ENCODE measurements around the gene DKKL1. TPM values are rescaled to one million over a fixed set of nuclear protein-coding genes. Genes with fewer than 3 reads are reported as not detected.

DKKL1 gene
- total RNA-seq, 1 experiment from 2014 or later: 2.4 TPM

DNA sequence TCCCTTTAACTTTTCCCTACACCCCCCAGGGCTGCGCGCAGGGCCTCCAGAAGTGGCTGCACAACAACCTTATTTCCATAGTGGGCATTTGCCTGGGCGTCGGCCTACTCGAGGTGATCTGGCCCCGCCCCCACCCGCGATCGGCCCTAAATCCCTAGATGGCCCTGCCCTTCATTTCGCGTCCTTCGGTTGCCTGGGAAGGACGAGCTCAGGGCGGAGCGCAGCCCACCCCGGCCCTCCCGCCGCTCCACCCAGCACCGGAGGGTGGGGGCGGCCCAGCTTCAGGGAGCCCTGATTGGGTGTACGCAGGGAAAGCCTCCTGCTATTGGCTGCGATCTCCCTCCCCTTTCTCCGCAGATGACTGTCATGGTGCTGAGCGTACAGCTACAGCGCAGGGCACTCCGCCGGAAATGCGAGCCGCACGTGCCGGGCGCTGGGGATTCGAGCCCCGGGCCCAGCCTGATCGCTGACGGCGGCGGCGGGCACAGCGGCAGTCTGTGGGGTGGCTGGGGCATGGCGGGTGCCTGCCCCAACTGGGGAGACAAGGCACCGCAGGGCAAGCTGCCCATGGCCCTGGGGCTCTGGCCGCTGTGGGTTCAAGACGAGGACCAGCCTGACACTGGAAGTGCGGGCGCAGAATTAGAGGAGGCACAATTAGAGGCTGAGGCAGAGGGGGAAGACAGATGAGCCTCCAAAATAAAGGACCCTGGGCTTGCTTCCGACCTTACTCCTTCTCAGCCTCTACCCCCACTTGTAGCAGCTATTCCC is 24.2 kb upstream of the DKKL1 start (continued):
- TF ChIP-seq, protein P1, sequence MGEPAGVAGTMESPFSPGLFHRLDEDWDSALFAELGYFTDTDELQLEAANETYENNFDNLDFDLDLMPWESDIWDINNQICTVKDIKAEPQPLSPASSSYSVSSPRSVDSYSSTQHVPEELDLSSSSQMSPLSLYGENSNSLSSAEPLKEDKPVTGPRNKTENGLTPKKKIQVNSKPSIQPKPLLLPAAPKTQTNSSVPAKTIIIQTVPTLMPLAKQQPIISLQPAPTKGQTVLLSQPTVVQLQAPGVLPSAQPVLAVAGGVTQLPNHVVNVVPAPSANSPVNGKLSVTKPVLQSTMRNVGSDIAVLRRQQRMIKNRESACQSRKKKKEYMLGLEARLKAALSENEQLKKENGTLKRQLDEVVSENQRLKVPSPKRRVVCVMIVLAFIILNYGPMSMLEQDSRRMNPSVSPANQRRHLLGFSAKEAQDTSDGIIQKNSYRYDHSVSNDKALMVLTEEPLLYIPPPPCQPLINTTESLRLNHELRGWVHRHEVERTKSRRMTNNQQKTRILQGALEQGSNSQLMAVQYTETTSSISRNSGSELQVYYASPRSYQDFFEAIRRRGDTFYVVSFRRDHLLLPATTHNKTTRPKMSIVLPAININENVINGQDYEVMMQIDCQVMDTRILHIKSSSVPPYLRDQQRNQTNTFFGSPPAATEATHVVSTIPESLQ (CRISPR knock-in tag; IDR thresholded peaks at IDR 0.05): 0 out of 2 replicates have a peak, but pooled peaks have one; percentile 32
- TF ChIP-seq ZNF416 (CRISPR knock-in tag; IDR thresholded peaks at IDR 0.05): peak; percentile 23; the same call in 1 of the 2 replicates
- TF ChIP-seq OVOL2 (CRISPR knock-in tag; IDR thresholded peaks at IDR 0.05; ENCODE audit: borderline replicate concordance): no peak
- TF ChIP-seq, protein P2, sequence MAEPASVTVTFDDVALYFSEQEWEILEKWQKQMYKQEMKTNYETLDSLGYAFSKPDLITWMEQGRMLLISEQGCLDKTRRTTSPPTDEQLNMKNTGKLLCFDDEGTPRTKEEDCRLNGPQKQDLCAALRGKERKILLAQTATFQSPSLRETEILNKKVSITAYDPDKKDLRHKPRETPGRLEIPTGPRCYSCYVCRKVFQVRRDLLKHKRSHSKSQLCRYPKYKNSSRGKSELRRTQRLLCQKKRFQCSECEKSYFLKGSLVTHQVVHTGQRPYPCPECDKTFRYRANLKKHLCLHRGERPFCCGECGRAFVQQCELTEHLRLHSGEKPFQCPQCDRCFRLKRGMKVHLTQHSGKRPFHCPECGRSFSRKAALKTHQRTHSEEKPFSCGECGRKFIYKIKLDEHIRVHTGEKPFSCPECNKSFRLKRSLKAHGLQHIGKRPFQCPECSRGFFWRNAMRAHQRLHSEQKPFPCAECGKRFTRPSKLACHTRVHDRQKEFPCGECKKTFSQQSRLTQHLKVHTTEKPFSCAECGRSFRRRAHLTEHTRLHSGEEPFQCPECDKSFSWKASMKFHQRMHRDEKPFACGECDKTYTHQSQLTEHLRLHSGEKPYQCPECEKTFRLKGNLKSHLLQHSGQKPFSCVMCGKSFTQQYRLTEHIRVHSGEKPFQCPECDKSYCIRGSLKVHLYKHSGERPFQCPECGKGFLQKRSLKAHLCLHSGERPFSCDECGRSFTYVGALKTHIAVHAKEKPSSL (CRISPR knock-in tag; conservative IDR thresholded peaks at IDR 0.05): no peak
- TF ChIP-seq, protein P3, sequence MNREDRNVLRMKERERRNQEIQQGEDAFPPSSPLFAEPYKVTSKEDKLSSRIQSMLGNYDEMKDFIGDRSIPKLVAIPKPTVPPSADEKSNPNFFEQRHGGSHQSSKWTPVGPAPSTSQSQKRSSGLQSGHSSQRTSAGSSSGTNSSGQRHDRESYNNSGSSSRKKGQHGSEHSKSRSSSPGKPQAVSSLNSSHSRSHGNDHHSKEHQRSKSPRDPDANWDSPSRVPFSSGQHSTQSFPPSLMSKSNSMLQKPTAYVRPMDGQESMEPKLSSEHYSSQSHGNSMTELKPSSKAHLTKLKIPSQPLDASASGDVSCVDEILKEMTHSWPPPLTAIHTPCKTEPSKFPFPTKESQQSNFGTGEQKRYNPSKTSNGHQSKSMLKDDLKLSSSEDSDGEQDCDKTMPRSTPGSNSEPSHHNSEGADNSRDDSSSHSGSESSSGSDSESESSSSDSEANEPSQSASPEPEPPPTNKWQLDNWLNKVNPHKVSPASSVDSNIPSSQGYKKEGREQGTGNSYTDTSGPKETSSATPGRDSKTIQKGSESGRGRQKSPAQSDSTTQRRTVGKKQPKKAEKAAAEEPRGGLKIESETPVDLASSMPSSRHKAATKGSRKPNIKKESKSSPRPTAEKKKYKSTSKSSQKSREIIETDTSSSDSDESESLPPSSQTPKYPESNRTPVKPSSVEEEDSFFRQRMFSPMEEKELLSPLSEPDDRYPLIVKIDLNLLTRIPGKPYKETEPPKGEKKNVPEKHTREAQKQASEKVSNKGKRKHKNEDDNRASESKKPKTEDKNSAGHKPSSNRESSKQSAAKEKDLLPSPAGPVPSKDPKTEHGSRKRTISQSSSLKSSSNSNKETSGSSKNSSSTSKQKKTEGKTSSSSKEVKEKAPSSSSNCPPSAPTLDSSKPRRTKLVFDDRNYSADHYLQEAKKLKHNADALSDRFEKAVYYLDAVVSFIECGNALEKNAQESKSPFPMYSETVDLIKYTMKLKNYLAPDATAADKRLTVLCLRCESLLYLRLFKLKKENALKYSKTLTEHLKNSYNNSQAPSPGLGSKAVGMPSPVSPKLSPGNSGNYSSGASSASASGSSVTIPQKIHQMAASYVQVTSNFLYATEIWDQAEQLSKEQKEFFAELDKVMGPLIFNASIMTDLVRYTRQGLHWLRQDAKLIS (CRISPR knock-in tag; IDR thresholded peaks at IDR 0.05; ENCODE audit: borderline replicate concordance): peak; percentile 99
- TF ChIP-seq TCF7 (CRISPR knock-in tag; IDR thresholded peaks at IDR 0.05; ENCODE audit: low read depth): peak; percentile 90; the same call in 1 of the 2 replicates
- peak; percentile 78; the same call in 1 of the 2 replicates for TF ChIP-seq ELF4 (CRISPR knock-in tag; IDR thresholded peaks at IDR 0.05; ENCODE audit: low read depth)
- TF ChIP-seq, protein P4, sequence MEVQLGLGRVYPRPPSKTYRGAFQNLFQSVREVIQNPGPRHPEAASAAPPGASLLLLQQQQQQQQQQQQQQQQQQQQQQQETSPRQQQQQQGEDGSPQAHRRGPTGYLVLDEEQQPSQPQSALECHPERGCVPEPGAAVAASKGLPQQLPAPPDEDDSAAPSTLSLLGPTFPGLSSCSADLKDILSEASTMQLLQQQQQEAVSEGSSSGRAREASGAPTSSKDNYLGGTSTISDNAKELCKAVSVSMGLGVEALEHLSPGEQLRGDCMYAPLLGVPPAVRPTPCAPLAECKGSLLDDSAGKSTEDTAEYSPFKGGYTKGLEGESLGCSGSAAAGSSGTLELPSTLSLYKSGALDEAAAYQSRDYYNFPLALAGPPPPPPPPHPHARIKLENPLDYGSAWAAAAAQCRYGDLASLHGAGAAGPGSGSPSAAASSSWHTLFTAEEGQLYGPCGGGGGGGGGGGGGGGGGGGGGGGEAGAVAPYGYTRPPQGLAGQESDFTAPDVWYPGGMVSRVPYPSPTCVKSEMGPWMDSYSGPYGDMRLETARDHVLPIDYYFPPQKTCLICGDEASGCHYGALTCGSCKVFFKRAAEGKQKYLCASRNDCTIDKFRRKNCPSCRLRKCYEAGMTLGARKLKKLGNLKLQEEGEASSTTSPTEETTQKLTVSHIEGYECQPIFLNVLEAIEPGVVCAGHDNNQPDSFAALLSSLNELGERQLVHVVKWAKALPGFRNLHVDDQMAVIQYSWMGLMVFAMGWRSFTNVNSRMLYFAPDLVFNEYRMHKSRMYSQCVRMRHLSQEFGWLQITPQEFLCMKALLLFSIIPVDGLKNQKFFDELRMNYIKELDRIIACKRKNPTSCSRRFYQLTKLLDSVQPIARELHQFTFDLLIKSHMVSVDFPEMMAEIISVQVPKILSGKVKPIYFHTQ (CRISPR knock-in tag; IDR thresholded peaks at IDR 0.05): no peak
- TF ChIP-seq, protein P5, sequence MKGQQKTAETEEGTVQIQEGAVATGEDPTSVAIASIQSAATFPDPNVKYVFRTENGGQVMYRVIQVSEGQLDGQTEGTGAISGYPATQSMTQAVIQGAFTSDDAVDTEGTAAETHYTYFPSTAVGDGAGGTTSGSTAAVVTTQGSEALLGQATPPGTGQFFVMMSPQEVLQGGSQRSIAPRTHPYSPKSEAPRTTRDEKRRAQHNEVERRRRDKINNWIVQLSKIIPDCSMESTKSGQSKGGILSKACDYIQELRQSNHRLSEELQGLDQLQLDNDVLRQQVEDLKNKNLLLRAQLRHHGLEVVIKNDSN (CRISPR knock-in tag; IDR thresholded peaks at IDR 0.05): peak; percentile 88
- TF ChIP-seq CBFB (CRISPR knock-in tag; IDR thresholded peaks at IDR 0.05; ENCODE audit: low read depth): no peak
- TF ChIP-seq, protein P6, sequence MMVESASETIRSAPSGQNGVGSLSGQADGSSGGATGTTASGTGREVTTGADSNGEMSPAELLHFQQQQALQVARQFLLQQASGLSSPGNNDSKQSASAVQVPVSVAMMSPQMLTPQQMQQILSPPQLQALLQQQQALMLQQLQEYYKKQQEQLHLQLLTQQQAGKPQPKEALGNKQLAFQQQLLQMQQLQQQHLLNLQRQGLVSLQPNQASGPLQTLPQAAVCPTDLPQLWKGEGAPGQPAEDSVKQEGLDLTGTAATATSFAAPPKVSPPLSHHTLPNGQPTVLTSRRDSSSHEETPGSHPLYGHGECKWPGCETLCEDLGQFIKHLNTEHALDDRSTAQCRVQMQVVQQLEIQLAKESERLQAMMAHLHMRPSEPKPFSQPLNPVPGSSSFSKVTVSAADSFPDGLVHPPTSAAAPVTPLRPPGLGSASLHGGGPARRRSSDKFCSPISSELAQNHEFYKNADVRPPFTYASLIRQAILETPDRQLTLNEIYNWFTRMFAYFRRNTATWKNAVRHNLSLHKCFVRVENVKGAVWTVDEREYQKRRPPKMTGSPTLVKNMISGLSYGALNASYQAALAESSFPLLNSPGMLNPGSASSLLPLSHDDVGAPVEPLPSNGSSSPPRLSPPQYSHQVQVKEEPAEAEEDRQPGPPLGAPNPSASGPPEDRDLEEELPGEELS (CRISPR knock-in tag; IDR thresholded peaks at IDR 0.05): peak; percentile 95
- TF ChIP-seq CREB1 (CRISPR knock-in tag; IDR thresholded peaks at IDR 0.05): peak; percentile 98
- TF ChIP-seq FOXP1 (CRISPR knock-in tag; IDR thresholded peaks at IDR 0.05; ENCODE audit: borderline replicate concordance): peak; percentile 99
- TF ChIP-seq, protein P7, sequence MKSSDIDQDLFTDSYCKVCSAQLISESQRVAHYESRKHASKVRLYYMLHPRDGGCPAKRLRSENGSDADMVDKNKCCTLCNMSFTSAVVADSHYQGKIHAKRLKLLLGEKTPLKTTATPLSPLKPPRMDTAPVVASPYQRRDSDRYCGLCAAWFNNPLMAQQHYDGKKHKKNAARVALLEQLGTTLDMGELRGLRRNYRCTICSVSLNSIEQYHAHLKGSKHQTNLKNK (CRISPR knock-in tag; IDR thresholded peaks at IDR 0.05): 0 out of 2 replicates have a peak, but pooled peaks have one; percentile 43
- peak; percentile 79 for TF ChIP-seq ZNF317 (CRISPR knock-in tag; IDR thresholded peaks at IDR 0.05; ENCODE audit: borderline replicate concordance, low read depth)
- TF ChIP-seq, protein P8, sequence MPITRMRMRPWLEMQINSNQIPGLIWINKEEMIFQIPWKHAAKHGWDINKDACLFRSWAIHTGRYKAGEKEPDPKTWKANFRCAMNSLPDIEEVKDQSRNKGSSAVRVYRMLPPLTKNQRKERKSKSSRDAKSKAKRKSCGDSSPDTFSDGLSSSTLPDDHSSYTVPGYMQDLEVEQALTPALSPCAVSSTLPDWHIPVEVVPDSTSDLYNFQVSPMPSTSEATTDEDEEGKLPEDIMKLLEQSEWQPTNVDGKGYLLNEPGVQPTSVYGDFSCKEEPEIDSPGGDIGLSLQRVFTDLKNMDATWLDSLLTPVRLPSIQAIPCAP (CRISPR knock-in tag; IDR thresholded peaks at IDR 0.05): peak; percentile 92
- peak; percentile 92 for TF ChIP-seq NFYB (CRISPR knock-in tag; conservative IDR thresholded peaks at IDR 0.05; ENCODE audit: low read depth)
- TF ChIP-seq ZNF121 (CRISPR knock-in tag; IDR thresholded peaks at IDR 0.05): no peak
- peak; percentile 97 for TF ChIP-seq TEAD1 (CRISPR knock-in tag; IDR thresholded peaks at IDR 0.05)
- TF ChIP-seq ATF1 (CRISPR knock-in tag; IDR thresholded peaks at IDR 0.05): peak; percentile 90
- TF ChIP-seq, protein P9, sequence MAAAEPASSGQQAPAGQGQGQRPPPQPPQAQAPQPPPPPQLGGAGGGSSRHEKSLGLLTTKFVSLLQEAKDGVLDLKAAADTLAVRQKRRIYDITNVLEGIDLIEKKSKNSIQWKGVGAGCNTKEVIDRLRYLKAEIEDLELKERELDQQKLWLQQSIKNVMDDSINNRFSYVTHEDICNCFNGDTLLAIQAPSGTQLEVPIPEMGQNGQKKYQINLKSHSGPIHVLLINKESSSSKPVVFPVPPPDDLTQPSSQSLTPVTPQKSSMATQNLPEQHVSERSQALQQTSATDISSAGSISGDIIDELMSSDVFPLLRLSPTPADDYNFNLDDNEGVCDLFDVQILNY (CRISPR knock-in tag; IDR thresholded peaks at IDR 0.05): peak; percentile 98
